T-helper 2 cell treated with Interferon-gamma antibody and Interleukin-4, amounts not matched to agents 100 ng/mL and 5 ng/mL, for 36 hours (primary cell): ENCODE measurements around the gene CCDC85C. TPM values are rescaled to one million over a fixed set of nuclear protein-coding genes. Genes with fewer than 3 reads are reported as not detected.

Source experiments
- intact Hi-C: fragments of 100-400 bp; cut with micrococcal nuclease; formaldehyde crosslinking; loops from one replicate; pipeline ENCODE4 v1.15.1; 2023
- total RNA-seq: library from RNA; stranded (reverse); gene quantifications from 2 replicates; pipeline ENCODE4 v1.2.3, GENCODE V29; 2022

CCDC85C gene
- total RNA-seq, 1 donor from 2014 or later = 9.5 TPM

DNA sequence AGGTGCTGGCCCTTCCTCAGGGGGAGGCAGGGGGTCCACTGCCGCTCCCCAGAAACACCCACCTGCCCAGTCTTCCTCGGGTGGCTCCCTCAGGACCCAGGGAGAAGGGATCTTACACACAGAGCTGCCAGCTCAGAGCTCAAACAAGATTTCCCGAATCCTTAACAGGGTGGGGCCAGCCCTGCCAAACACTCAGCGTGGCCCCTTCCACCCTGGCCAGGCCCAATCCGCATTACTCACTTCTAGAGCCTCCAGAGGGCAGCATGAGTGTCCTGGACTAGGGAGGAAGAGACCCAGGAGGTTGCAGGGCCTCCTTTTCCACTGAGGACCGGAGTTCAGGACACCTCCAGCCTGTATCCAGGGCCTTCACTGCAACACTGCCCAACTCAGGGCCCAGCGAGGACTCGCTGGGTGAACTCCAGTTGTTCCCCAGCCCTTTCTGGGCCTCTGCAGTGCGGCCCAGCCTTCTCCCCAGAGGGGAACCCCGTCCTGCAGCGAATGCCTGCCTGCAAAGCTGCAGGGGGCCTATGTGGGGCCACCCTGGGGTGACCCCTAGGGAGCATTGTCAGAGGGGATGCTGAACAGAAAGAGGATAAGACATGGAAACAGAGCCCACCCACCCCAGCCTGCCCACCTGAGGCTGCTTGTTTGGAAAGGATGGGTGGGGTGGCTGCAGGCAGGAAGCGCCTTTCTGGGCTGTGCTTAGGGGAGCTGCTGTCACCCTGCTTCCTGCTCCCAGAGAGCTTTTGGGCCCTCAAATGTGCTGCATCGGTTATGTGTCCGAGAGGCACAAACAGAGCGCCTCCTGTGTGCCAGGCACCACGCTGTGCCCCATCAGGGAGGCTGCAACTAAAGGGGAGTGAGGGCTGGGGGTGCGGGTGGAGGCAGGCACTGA, 79.0 kb downstream of the CCDC85C start:
- intact Hi-C loops = no loop called here

GRCh38 chr14:99524091-99524661, 79.8 kb downstream of the CCDC85C start:
- intact Hi-C loops = no loop called here

- intact Hi-C loops = no loop called here
Observed at GRCh38 chr14:99523704-99524055, 80.3 kb downstream of the CCDC85C start.

DNA sequence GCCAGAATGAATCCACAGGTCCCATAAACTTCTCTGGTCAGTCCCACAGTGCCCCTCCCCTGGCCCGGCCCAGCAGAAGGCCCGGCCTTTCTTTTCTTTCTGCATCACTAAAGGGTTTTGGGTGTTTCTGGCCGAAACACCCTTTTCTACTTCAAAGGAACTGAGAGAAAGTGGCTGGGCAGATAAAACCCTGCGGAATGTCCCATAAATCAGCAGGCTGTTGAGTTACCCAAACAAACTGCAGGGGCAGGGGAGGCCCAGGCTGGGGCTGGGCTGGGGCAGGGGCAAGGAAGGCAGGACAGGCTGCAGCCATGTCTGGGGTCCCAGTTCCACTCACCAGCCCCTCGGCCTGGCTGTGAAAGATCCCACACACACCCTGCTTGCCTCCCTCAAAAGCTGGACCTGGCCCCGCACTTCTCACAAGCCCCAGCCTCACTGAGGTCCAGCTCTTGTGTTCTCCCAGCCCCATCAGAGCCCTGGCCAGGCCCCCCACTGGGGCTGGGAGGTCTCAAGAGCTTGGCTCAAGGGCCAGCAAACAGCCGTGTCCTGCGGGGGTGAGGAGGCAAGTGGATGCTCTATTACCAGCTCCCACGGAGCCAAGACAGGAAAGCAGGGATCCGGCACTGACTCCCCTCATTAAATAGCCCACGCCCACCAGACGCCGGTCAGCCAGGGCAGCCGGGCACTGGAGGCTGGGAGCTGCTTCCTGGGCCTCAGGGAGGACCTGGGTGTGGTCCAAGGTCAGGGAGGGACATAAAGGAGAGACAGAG, 80.9 kb downstream of the CCDC85C start:
- intact Hi-C loops = no loop called here

GRCh38 chr14:99522457-99522891, 81.5 kb downstream of the CCDC85C start:
- intact Hi-C loops = no loop called here

- intact Hi-C loops = no loop called here
Observed at GRCh38 chr14:99522025-99522401, 82.0 kb downstream of the CCDC85C start.

- intact Hi-C loops = no loop called here
Observed at GRCh38 chr14:99521176-99522024, 82.6 kb downstream of the CCDC85C start.

DNA sequence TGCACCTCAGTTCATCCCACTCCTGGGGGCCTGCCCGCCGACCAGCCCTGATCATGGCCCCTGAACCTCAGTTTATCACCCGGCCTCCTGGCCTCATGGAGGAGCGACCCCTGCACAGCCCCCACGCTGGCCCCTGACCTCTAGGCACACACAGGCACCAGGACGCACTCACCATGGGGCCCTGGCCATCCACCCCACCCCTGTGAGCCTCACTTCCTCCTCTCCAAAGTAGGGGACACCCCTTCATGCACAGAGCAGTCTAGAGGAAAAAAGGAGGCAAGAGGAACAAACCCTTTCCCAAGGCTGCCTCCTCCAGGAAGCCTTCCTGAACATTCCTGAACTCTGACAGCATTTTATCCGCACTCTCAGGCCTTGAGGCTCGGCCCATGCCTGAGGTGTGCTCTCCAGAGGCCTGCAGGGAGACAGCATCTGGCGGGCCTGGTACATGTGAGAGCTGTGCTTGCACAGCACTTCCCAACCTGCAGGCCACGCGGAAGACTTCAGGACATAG, 83.4 kb downstream of the CCDC85C start:
- intact Hi-C loops = no loop called here

DNA sequence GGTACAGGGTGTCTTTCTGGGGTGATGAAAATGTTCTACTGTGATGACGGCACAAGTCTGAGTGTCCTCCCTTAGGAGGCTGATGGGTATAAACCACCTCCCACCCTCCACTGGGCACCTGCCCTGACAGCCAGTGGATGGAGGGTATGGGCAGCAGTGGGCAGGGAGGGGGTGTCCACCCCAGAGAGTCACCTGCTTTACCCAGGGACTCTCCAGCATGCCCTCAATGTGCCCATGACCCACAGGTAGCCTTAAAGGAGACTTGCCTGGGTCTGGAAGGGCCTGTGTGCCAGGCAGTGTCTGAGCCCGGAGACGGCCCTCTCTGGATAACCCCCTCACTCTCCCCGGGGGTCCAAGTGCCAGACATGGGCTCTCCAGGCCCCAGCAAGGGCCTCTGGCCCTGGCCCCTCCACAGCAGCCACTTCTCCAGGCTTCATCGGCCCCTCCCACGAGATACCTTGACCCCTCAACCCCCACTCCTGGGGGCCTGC, 84.0 kb downstream of the CCDC85C start:
- intact Hi-C loops = loop anchor here (10.0 kb wide), 1 partner anchor 365 kb away; no protein-coding TSS in a partner anchor

DNA sequence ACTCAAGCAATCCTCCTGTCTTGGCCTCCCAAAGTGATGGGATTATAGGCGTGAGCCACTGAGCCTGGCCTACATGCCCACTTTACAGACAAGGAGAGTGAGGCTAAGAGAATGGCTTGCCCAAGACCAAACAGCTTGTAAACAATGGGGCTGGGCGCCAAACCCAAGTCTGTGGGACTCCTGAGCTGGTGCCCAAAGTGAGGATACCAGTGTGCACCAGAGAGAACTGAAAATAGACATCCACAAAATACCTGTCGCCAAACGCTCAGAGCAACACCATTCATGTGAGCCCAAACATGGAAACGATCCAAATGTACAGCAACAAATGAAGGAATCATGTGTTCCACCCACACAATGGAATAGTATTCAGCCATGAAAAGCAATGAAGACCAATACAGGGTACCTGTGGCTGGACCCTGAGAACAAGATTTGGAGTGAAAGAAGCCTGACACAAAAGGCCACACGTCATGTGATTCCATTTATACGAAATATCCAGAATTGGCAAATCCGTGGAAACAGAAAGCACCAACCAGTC, 84.6 kb downstream of the CCDC85C start:
- intact Hi-C loops = loop anchor here (10.0 kb wide), 1 partner anchor 365 kb away; no protein-coding TSS in a partner anchor

DNA sequence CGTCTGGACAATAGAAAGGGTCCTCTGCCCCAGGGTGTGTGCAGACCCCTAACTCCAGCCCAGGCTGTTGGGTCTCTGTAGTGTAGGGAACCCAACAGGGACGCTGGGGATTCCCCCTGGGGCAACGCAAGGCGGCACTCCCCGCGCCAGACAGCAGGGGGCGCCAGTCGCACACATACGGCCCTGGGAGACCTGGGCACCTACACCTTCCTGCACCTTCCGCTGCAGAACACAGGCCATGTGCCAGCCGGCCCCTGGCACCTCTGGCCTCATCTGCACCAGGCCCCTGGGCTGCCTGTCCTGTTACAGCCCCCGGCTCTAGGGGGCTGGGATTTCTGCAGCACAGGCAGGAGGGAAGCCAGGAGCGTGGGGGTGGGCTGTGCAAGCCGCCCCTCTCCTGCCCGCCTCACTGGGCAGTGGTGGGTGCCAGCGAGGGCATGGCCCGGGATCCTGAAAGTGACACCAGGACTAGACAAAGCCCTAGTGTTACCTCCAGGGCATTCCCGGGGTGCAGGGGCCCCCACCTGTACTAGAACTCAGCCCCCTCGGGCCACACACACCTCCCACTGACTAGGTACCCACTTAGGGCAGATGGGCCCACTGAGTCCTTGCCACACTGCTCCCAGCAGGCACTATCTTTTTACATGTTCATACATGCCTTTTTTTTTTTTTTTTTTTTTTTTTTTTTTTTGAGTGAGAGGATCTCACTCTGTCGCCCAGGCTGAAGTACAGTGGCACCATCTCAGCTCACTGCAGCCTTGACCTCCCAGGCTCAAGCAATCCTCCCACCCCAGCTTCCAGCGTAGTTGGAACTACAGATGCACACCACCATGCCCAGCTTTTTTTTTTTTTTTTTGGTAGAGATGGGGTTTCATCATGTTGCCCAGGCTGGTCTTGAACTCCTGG, 85.3 kb downstream of the CCDC85C start:
- intact Hi-C loops = loop anchor here (1.0 to 10.0 kb wide), 2 partner anchors 111 to 366 kb away; no protein-coding TSS in a partner anchor

GRCh38 chr14:99517643-99518381, 86.2 kb downstream of the CCDC85C start:
- intact Hi-C loops = loop anchor here (1.0 to 10.0 kb wide), 2 partner anchors 111 to 367 kb away; no protein-coding TSS in a partner anchor

GRCh38 chr14:99516871-99517642, 87.0 kb downstream of the CCDC85C start:
- intact Hi-C loops = loop anchor here (10.0 kb wide), 1 partner anchor 368 kb away; no protein-coding TSS in a partner anchor

- intact Hi-C loops = loop anchor here (10.0 kb wide), 1 partner anchor 368 kb away; no protein-coding TSS in a partner anchor
Observed at GRCh38 chr14:99516156-99516870, 87.7 kb downstream of the CCDC85C start.

DNA sequence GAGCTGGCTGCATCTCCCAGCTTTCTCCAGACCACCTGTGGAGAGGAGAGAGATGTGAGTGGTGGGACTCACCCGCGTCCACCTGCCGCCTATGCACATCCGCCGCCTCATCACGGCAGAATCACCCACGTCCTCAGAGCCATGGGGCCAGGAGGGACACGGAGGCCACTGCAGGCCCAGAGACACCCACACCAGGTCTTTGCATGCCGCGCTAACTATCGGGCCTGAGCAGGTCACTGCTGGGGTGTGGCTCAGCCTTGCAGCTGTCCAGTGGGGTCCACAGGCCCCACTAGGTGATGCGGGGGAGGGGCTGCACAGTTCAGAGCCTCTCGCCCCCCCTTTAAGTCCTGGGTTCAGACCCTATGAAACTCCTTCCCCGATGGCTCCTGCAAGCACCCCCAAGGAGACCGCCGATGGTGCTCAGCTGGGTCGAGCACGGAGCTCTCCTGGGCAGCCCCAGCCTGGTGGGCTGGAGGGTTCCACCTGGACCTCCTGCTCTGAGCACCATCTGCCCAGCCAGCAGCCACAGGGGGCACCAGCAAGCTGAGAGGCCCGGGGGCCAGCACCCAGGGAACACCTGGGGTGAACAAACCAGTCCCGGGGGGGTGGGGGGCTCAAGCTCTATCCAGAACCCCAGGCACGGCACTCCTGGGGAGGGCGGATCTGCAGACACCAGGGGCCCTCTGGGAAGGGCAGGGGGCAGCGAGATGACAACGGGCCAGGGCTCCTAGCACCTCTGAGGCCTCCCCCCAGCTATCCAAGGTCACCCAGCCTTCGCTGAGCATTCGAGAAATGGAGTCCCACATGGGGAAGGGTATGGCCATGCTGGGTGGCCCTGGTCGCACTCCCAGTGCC, 88.5 kb downstream of the CCDC85C start:
- intact Hi-C loops = loop anchor here (10.0 kb wide), 1 partner anchor 369 kb away; no protein-coding TSS in a partner anchor
